DMS79 (cell line): ENCODE data around the gene IGFN1.

Experiments used
- DNase-seq: peaks from one replicate; lab custom pipeline; 2025; lab: John Stamatoyannopoulos, UW

The IGFN1 gene

GRCh38 chr1:201266774-201267173 is 76.2 kb downstream of the IGFN1 start:
- DNase-seq: no peak

GRCh38 chr1:201267481-201268229 is 77.0 kb downstream of the IGFN1 start:
- DNase-seq: no peak

GRCh38 chr1:201268604-201269151 is 78.1 kb downstream of the IGFN1 start:
- no peak for DNase-seq

- DNase-seq: no peak
These were observed 78.7 kb downstream of the IGFN1 start for GRCh38 chr1:201269281-201269680.

GRCh38 chr1:201269900-201270410 is 79.3 kb downstream of the IGFN1 start:
- no peak for DNase-seq

GRCh38 chr1:201270616-201271390 is 80.2 kb downstream of the IGFN1 start:
- no peak for DNase-seq

GRCh38 chr1:201272799-201273198 is 82.2 kb downstream of the IGFN1 start:
- DNase-seq: no peak

GRCh38 chr1:201274616-201275252 is 84.1 kb downstream of the IGFN1 start:
- DNase-seq: no peak

GRCh38 chr1:201275253-201275666 is 84.6 kb downstream of the IGFN1 start:
- DNase-seq: no peak

- DNase-seq: no peak
These were observed 86.3 kb downstream of the IGFN1 start for GRCh38 chr1:201276891-201277290.

- no peak for DNase-seq
These were observed 86.8 kb downstream of the IGFN1 start for GRCh38 chr1:201277441-201277840.
